AG08395 (cell line): ENCODE results near the gene MPC1.

ENCODE experiments used
- DNase-seq: peaks from one replicate; pipeline ENCODE4 v3.0.0; 2012; ENCODE audit warnings: mixed read lengths, low spot score

Gene MPC1

GRCh38 chr6:166382933-166383801 lies at the start of gene MPC1:
TSS of gene MPC1 (minus strand) at chr6:166382940. CDS start at chr6:166382876, 64 bp downstream.
- DNase-seq, result peak; percentile 97

DNA sequence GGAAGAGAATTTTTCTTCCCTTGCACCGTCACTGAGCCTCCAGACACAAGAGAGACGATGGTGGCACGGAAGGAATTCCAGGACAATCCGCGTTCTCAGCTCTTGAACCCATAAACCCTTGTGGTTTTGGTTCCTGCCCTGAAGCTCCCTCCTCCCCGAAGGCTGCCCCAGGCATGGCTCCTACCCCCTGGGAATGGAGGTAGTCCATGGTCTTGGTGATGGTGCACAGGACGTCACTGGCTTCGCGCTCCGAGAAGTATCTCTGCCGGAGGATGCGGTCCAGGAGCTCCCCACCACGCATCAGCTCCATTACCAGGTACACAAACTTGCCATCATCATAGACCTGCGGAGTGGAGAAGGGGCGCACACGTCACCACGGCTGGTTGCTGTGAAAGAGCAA lies 47.5 kb upstream of the MPC1 start:
- DNase-seq, result no peak

DNA sequence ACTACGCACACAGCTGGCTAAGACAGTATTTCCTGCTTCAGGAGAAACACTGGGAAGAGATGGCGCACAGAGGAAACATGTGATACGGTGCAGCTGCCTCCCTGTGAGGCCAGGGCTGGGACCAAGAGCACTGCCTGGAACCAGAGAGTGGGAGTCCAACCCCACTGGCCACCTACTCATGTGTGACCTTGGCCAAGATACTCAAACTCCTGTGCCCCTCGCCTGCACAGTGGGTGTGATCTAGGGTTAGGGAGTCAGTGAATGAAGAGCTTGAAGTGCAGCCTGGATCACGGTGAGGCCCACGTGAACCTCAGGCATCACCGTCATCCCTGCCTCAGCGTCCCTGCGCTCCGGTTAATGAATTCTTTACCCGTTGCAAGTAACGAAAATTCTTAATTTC lies 41.7 kb upstream of the MPC1 start:
- DNase-seq, result no peak

- DNase-seq, result no peak
Measured at GRCh38 chr6:166423781-166424180, 41.0 kb upstream of the MPC1 start.

GRCh38 chr6:166423051-166423745 lies 40.5 kb upstream of the MPC1 start:
- DNase-seq, result no peak

- DNase-seq, result no peak
Measured at GRCh38 chr6:166422201-166422940, 39.6 kb upstream of the MPC1 start.

- DNase-seq, result peak; percentile 18
Measured at GRCh38 chr6:166420351-166420750, 37.6 kb upstream of the MPC1 start.

- no peak for DNase-seq
Measured at GRCh38 chr6:166419717-166420116, 37.0 kb upstream of the MPC1 start.

- no peak for DNase-seq
Measured at GRCh38 chr6:166419286-166419685, 36.5 kb upstream of the MPC1 start.

GRCh38 chr6:166418691-166419143 lies 36.0 kb upstream of the MPC1 start:
- DNase-seq, result no peak

DNA sequence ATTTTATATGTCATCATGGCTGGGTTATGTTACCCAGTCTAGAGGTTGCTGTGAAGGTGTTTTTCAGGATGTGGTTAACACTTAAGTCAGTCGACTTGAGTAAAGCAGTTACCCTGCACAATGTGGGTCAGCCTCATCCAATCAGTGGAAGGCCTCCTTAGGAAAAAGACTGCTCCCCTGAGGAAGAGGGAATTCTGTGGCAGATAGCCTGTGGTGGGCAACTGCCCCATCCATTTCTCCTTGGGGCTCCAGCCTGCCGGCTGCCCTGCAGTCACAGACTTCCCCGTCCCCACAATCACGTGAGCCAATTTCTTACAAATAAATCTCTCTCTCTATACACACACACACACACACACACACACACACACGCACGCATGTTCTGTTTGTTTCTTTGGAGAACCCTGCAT lies 34.5 kb upstream of the MPC1 start:
- DNase-seq, result no peak

GRCh38 chr6:166415833-166416347 lies 33.1 kb upstream of the MPC1 start:
- no peak for DNase-seq

- DNase-seq, result no peak
Measured at GRCh38 chr6:166415306-166415705, 32.6 kb upstream of the MPC1 start.

- DNase-seq, result no peak
Measured at GRCh38 chr6:166413491-166413951, 30.8 kb upstream of the MPC1 start.

DNA sequence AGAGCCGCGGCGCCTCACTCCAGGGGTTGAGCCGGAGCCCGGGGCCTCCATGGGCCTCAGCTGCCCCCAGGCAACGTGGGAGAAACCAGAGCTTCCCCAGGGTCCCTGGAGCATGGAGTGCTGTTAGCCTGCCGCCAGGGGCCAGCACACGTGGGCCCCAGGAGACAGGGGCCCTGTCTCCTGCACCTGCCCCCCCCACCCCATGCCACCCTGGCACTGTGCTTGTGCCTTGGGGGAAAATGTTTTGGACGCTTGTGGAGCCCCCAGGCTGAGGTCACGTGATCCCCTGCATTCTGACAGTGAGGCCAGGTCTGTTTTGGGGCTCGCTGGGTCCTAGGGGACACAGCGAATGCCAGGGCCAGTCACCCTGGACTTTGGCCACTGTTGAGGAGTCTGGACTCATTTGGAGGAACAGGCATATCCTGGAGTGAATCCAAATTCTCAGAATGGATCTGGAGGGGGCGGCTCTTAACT lies 30.2 kb upstream of the MPC1 start:
- no peak for DNase-seq

DNA sequence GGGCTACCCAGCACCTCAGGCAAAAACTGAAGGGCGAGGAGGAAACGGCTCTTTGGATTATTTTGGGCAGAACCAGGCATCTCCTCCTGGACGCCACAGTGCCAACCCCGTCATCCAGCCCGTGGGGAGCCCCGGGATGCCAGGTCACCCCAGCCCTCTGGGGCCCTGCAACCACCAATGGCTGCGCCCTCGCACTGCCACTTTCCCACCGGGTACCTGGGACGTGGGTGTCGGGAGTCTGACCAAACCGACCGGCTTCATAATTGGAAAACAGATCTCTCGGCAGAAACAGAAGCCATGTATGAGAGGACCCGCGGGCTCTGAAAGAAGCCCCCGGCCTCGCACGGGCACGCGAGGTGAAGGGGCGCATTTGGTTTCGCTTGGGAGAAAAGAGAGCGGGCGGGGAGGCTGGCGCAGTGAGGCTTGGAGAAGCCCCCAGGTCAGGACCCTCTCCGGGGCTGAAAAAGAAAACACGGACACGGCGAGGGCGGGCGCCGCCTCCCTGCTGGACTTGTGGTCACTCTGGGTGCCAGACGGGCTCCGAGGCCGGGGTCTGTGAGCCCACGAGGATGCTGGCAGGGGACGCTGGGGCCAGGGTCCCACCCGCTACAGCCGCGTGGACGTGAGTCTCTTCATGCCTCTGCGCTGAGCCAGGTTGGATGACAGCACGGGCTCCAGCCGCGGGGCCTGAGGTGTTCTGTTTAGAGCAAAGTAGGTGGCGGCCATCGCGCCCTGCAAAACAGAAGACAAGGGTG lies 29.6 kb upstream of the MPC1 start:
- DNase-seq, result no peak

- DNase-seq, result no peak
Measured at GRCh38 chr6:166411721-166412151, 29.0 kb upstream of the MPC1 start.

- DNase-seq, result no peak
Measured at GRCh38 chr6:166411271-166411670, 28.5 kb upstream of the MPC1 start.

GRCh38 chr6:166410426-166410935 lies 27.7 kb upstream of the MPC1 start:
- no peak for DNase-seq

- no peak for DNase-seq
Measured at GRCh38 chr6:166408936-166409755, 26.4 kb upstream of the MPC1 start.
